Fibroblast of lung (primary cell): Measurements from ENCODE around the gene CDNF. TPM values are rescaled to one million over a fixed set of nuclear protein-coding genes. Genes with fewer than 3 reads are reported as not detected.

Experiments used
- DNase-seq, 2 donors: peaks; one replicate each; pipeline versions ENCODE4 v3.0.0 to v3.0.0-alpha.2; 2010; ENCODE audit warnings: low read depth in 2 of 2
- H2AFZ ChIP-seq: 2 replicates; pipeline ENCODE4 v1.5.1; 2012; ENCODE audit warnings: low read length, control low read depth, inconsistent platforms
- H3K27ac ChIP-seq: 2 replicates; pipeline ENCODE4 v1.5.1; 2011; ENCODE audit warnings: low read length, control low read depth; ENCODE audit not compliant: insufficient read depth
- H3K27me3 ChIP-seq: 2 replicates; pipeline ENCODE4 v1.5.1; 2011; ENCODE audit warnings: mild to moderate bottlenecking, low read length; ENCODE audit not compliant: control insufficient read depth, insufficient read depth
- H3K36me3 ChIP-seq: 2 replicates; pipeline ENCODE4 v1.5.1; 2011; ENCODE audit warnings: low read length; ENCODE audit not compliant: control insufficient read depth, insufficient read depth
- H3K4me1 ChIP-seq: 2 replicates; pipeline ENCODE4 v1.5.1; 2011; ENCODE audit warnings: low read length; ENCODE audit not compliant: control insufficient read depth, insufficient read depth; ENCODE audit errors: extremely low read depth
- H3K4me2 ChIP-seq: 2 replicates; pipeline ENCODE4 v1.5.1; 2011; ENCODE audit warnings: low read length, control low read depth; ENCODE audit not compliant: insufficient read depth; ENCODE audit errors: extremely low read depth
- H3K4me3 ChIP-seq, 4 experiments: fragments of 200-600 bp in 1 of 4; sonication (generic) in 1 of 4; replicated peaks in 1 of 4; 2 replicates each; pipeline ENCODE4 v1.5.1; 2011 to 2016; ENCODE audit warnings: low read length in 4 of 4, low read depth in 3 of 4, mild to moderate bottlenecking in 3 of 4, control low read depth in 2 of 4, inconsistent platforms in 1 of 4, mixed read lengths in 1 of 4; ENCODE audit not compliant: insufficient read depth in 1 of 4; ENCODE audit errors: control extremely low read depth in 1 of 4
- H3K79me2 ChIP-seq: 2 replicates; pipeline ENCODE4 v1.5.1; 2012; ENCODE audit warnings: mild to moderate bottlenecking, low read length, inconsistent platforms; ENCODE audit not compliant: control insufficient read depth, insufficient read depth
- H3K9ac ChIP-seq: 2 replicates; pipeline ENCODE4 v1.5.1; 2011; ENCODE audit warnings: mild to moderate bottlenecking, low read length, control low read depth; ENCODE audit not compliant: insufficient read depth
- H3K9me3 ChIP-seq: 2 replicates; pipeline ENCODE4 v1.5.1; 2012; ENCODE audit warnings: low read depth, low read length; ENCODE audit not compliant: control insufficient read depth, insufficient read depth
- H4K20me1 ChIP-seq: 2 replicates; pipeline ENCODE4 v1.5.1; 2011; ENCODE audit warnings: low read length; ENCODE audit not compliant: control insufficient read depth, insufficient read depth; ENCODE audit errors: extremely low read depth
- EZH2 ChIP-seq: IDR thresholded peaks from 2 replicates; pipeline ENCODE4 v1.5.1; 2012; ENCODE audit warnings: low read length, control low read depth, mild to moderate bottlenecking; ENCODE audit errors: missing control alignments
- polyA plus RNA-seq, 2 donors: library from polyadenylated mRNA; depleted of rRNA in 1 of 2; stranded (reverse) in 1 of 2; unstranded in 1 of 2; fragments of >200 nt; gene quantifications; 2 replicates each; pipeline ENCODE4 v1.2.1, GENCODE V29; 2011 to 2012; ENCODE audit warnings: missing spikeins in 1 of 2
- total RNA-seq: library from RNA; depleted of rRNA; stranded (reverse); fragments of >200 nt; gene quantifications from 2 replicates; pipeline ENCODE4 v1.2.1, GENCODE V29; 2014
- TF ChIP-seq, protein P1 (sequence below), 2 donors: IDR thresholded peaks in 1 of 2; conservative IDR thresholded peaks in 1 of 2; 1 replicate in 1 of 2; 2 replicates in 1 of 2; pipeline ENCODE4 v1.5.1; 2011 to 2012; ENCODE audit warnings: low read length in 2 of 2, control low read depth in 1 of 2, inconsistent platforms in 1 of 2, low read depth in 1 of 2, mild to moderate bottlenecking in 1 of 2

The CDNF gene
- total and polyA plus RNA-seq, 2 donors (not counting 1 experiment from before 2014, with no cell fraction given), result 1.2 to 3.4 TPM

DNA sequence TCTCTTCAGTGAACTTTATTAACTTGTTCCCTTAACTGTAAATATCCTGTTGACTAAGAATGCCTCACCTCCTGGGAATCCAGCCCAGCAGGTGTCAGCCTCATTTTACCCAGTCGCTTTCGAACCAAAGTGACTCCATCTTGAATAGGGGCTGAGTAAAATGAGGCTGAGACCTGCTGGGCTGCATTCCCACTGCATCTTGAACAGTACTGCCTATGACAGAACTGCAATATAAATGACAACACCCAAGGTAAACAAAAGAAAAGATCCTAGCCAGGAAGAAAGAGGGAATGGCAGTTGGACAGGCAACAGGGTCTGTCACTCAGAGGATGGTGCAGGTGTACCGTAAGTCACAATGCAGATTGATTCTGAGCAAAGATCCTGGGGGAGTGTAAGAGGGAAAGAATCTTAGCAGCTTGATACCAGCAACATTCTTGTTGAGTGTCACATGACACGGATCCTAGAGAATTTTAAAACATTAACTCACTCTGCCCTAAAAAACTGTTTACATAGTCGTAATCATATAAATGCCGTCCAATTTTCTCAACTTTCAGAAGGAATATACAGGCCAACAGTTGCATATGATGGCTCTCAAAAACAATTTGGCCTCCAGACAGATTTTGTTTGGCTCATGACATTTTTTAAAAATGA lies 58.7 kb downstream of the CDNF start:
- H3K27ac ChIP-seq, result no peak overlapping the region
- no peak for TF ChIP-seq EZH2
- TF ChIP-seq, protein P1, sequence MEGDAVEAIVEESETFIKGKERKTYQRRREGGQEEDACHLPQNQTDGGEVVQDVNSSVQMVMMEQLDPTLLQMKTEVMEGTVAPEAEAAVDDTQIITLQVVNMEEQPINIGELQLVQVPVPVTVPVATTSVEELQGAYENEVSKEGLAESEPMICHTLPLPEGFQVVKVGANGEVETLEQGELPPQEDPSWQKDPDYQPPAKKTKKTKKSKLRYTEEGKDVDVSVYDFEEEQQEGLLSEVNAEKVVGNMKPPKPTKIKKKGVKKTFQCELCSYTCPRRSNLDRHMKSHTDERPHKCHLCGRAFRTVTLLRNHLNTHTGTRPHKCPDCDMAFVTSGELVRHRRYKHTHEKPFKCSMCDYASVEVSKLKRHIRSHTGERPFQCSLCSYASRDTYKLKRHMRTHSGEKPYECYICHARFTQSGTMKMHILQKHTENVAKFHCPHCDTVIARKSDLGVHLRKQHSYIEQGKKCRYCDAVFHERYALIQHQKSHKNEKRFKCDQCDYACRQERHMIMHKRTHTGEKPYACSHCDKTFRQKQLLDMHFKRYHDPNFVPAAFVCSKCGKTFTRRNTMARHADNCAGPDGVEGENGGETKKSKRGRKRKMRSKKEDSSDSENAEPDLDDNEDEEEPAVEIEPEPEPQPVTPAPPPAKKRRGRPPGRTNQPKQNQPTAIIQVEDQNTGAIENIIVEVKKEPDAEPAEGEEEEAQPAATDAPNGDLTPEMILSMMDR (conservative IDR thresholded peaks at IDR 0.05 in 1 of 2, IDR thresholded peaks at IDR 0.05 in 1 of 2; ENCODE audit: low read depth in 1 of 2, low read length in 2 of 2), result no peak
- DNase-seq, result peak; percentile 19 to 78

DNA sequence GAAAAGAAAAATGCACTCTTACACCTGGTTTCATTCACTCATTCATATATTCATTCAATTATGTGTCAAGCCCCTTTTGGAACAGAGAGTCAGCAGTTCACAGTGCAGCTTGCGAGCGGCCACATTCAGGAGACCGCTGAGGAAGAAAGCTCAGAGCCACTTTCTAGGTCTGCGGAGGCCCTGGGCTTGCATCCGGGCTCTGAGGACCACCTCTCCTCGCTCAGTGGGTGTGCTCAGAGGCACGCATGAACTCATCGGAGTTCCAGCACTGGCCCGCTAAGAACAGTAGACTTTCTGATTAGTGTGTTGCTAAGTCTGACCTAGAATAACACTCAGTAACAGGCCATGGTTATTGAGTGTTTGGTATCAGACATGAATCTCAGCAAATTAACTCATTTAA lies 61.3 kb downstream of the CDNF start:
- Histone ChIP-seq H2AFZ (no peak overlapping the region), H3K36me3 (no peaks in the 10 kb centered on the region), H3K79me2 (no peaks in the 10 kb centered on the region), H3K4me3 (no peak overlapping the region), H3K27me3 (no peaks in the 10 kb centered on the region), H4K20me1 (no peaks in the 10 kb centered on the region), H3K9ac (no peak overlapping the region), H3K4me1 (peaks cover 8% of the 10 kb centered on the region), H3K9me3 (no peaks in the 10 kb centered on the region), H3K27ac (no peak overlapping the region), H3K4me2 (no peak overlapping the region)
- TF ChIP-seq EZH2, result no peak
- TF ChIP-seq, protein P1 (conservative IDR thresholded peaks at IDR 0.05 in 1 of 2, IDR thresholded peaks at IDR 0.05 in 1 of 2; ENCODE audit: low read depth in 1 of 2, low read length in 2 of 2), result no peak
- no peak for DNase-seq

More for the DNA sequence above, 58.7 kb downstream of the CDNF start:
- H3K4me1 ChIP-seq, result peaks cover 8% of the 10 kb centered on the region
- H3K27me3 ChIP-seq, result no peaks in the 10 kb centered on the region
- H4K20me1 ChIP-seq, result no peaks in the 10 kb centered on the region
- H3K4me2 ChIP-seq, result peak overlapping the region; percentile 66
- H2AFZ ChIP-seq, result no peak overlapping the region
- no peaks in the 10 kb centered on the region for H3K36me3 ChIP-seq
- no peak overlapping the region for H3K4me3 ChIP-seq
- H3K9ac ChIP-seq, result no peak overlapping the region
- H3K79me2 ChIP-seq, result no peaks in the 10 kb centered on the region
- H3K9me3 ChIP-seq, result no peaks in the 10 kb centered on the region

DNA sequence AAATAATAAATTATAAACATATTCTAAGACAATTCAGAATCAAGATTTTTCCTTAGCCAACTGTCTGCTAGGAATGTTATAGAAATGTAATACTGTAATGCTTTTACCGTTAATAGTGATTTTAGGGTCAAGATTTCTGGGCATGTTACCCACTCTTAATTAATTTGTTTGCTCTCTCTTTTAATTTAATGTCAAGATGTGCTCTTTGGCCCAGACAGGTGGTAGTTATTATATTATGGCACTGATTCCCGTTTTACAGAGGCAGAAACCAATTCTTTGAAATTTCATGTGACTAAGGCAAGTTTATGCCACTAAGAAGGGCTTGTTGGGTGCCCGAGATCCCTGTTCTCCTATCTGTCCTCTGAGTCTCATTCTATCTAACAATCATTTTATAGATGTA lies 62.2 kb downstream of the CDNF start:
- Histone ChIP-seq H3K79me2 (no peaks in the 10 kb centered on the region), H3K4me1 (peaks cover 8% of the 10 kb centered on the region), H3K27ac (no peak overlapping the region), H3K9me3 (no peaks in the 10 kb centered on the region), H3K4me2 (no peak overlapping the region), H3K4me3 (no peak overlapping the region), H3K36me3 (no peaks in the 10 kb centered on the region), H3K9ac (no peak overlapping the region), H4K20me1 (no peaks in the 10 kb centered on the region), H2AFZ (no peak overlapping the region), H3K27me3 (no peaks in the 10 kb centered on the region)
- no peak for TF ChIP-seq EZH2
- TF ChIP-seq, protein P1 (conservative IDR thresholded peaks at IDR 0.05 in 1 of 2, IDR thresholded peaks at IDR 0.05 in 1 of 2; ENCODE audit: low read depth in 1 of 2, low read length in 2 of 2), result no peak
- DNase-seq, result no peak
